T-helper 2 cell (primary cell): ENCODE data around the gene PIGW.

Experiments used
- DNase-seq, 5 experiments: peaks; one replicate each; pipeline versions ENCODE4 v3.0.0 to v3.0.0-alpha.2; 2012 to 2022

Gene PIGW

DNA sequence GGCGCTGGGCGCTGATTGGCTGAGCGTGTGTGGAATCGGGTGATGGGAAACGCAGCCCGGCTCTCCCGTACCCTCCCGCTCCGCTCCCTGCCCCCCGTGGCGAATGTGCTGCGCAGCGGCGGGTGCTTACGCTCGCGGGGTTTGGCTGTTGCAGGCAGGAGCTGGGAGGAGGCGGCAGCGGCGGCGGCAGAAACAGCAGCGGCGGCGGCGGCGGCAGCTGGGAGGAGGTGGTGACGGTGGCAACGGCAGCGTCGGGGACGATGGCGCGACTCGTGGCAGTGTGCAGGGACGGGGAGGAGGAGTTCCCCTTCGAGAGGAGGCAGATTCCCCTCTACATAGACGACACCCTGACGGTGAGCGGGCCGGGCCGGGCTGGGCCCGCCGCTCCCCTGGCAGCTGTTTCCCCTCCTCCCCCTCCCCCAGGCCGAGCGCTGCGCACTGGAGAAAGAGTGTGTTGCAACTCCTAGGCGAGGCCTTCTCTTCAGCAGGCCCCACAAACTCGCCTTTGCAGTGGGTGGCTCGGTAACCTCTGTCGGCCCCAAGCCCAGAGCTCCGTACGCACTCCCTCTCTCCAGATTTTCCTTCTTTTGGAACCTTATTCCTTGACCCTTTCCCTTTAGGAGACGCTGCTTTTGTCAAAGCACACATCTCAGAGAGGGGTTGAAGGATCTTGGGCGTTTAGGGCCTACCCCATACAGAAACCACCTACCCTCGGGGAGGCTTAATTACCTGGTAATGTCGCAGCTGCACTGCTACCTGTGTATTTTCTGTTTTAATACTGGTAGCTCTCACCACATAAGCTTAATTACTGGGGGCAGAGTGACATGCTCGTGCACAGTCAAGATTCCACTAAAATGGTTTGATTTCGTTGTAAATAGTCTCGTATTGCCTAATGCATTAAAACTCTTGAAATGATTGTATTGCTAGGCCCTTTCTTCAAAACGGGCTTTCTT lies 11.0 kb downstream of the PIGW start:
- DNase-seq: peak; percentile 91 to 99 (median 96)

DNA sequence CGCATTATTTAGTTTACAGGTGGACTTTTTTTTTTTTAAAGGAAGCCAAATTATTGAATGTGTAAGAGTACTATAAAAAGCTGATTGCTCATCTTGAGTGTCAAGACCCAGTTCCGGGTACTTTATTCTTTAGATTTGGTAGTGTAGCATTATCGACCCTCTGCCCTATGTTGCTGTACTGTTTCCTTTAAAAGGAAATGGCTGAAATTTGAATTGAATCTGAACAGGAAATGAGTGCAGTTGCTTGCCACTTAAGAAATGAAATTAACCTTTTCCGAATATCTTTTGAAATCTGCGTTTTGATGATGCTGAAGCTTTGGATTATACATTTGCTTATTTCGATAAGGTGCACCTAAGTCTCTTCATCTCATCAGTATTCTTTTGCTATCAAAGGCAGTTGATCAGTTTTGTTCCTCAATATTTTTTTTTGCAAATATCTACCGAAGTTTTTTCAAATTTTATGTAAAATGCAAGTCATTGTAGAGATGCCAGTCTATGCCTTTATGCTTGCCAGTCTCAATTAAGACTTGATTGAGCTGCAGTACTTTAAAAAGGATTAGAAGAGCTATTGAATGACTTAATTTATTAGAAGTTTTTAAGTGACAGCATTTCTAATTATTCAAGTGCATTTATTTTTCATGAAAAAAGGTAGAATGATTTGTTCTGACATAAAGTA lies 11.8 kb downstream of the PIGW start:
- DNase-seq: peak in 1 of 5 experiments; percentile 54

DNA sequence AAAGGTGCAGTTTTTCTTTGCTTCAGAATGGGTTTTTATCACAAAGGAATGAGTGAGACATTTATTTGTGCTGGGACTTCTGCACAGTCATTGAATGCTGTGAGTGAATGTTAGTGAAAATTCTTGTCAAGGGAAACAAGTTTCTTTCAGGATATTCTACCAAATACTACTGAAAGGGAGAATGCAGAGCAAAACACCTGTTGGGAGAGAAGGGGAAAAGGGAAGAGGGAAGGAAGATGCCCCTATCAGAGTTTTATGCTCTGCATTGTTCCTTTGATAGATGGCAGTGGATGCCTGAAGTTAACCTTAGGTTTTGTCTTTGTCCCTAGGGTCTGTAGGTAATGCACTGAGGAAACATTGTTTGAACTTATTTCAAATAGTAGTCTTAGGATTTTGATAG lies 13.0 kb downstream of the PIGW start:
- DNase-seq: no peak

DNA sequence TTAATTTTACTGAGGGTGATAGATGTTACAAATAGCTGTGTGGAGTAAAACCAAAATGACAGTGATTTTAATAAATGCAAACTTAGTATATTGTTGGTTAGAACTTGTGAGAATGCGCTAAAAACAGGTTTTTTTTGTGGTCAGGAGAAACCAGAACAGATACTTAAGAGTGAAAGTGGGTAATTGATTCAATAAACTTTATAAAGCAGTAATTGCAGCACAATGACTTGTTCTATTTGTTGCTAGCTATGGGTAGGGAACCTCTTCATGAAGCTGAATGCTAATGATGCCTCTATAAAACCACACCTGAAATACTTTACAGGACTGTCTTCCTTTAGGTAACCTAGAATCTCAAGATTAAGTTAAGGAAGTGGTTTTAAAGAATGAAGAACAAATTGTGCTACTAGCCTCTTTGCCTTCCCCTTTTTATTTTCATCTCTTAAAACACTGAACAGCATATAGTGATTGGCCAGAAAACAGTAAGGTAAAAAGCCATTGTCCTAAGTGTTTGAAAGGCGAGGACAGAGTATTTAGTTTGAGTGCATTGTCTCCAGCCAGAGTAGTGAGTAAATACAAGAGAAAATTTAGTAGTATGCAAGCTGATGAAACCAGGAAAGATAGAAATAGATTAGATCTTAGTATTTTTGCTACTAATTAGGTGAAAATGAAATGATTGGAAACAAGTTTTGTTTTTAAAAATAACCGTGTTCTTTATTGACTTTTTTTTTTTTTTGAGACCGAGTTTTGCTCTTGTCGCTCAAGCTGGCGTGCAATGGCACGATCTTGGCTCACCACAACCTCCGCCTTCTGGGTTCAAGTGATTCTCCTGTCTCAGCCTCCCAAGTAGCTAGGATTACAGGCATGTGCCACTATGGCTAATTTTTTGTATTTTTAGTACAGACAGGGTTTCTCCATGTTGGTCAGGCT lies 16.0 kb downstream of the PIGW start:
- DNase-seq: peak in 2 of 5 experiments; percentile 19 to 72

DNA sequence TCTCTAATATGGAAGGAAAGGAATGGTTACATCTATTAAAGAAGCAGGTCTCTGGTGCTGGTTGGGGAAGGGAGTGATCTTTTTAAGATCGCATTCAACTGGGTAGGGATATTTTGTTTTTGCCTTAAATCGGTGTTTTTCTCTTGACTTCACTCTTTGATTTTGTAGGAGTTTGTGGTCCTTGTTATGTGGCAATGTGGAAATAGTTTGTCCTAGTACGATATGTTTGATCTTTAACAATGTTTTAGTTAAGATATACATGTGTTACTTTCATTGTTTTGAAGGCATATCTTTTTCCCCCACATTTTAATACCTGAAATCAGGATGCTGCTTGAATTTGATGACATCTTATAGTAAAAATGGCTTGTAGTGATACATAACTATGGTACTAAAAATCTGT lies 18.7 kb downstream of the PIGW start:
- no peak for DNase-seq

DNA sequence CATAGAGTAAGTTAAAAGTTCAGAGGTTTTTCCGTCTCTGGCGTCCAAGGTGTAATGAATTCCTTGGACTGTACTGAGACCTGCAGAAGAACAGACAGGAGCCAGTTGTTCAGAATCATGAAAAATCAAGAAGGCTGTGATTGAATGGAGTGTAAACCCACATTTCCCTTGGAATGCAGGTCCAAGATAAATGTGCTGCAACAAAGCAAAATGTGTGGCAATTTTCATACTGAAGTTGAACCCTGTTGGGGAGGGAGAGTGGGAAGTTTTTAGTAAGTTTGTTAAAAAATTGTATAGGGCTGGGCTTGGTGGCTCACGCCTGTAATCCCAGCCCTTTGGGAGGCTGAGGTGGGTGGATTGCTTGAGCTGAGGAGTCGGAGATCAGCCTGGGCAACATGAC lies 31.3 kb downstream of the PIGW start:
- no peak for DNase-seq

DNA sequence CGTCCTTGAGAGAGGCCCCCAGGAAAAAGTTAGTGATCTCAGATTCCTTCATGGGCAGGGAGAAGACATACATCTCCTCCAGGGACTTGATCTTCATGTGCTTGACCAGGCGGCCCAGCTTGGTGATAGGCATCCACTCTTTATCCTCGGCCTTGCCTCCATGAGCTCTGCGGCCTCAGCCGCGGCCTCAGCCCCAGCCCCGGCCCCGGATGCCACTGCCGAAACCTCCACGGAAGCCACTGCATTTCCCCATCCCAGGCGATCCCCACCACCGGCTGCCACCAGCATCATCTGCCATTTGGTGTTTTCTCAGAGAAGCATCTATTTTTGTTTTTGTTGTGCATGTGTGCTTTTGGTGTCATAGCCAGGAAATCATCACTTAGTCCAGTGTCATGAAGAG lies 40.2 kb downstream of the PIGW start:
- no peak for DNase-seq

DNA sequence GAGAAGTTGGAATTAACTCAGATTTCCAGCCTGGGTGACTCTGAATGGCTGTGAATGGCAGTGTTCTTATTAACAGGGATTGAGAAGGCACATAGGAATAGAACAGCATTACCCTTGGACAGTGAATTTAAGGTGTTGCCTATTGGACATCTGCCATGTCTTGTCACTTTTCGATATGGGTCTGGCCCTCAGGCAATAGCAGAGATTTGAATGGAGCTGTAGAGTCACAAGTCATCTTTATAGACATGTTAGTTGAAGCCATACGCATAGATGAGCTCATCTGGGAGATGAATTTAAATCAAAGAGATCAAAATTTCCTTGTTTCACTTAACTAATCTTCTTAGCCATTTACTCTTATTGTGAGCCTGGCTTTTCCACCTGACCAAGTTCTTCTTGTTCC lies 42.0 kb downstream of the PIGW start:
- no peak for DNase-seq

DNA sequence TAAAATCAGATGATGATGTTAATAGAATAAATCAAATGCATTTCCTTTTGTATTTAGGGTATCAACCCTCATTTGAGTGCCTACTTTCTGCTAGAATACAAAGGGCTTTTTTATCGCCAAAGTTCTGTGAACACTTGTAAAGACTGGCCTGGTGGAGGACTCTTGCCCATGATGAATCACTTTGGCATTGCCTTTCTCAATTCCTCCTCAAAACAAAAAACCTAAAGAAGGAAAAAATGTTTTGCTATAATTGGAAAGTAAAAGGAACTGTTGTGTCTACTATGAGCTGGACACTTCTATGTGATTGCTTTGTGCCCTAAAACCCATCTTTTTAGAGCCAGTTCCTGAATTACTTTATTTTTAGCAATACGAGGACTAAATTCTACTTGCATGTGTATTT lies 43.9 kb downstream of the PIGW start:
- no peak for DNase-seq

DNA sequence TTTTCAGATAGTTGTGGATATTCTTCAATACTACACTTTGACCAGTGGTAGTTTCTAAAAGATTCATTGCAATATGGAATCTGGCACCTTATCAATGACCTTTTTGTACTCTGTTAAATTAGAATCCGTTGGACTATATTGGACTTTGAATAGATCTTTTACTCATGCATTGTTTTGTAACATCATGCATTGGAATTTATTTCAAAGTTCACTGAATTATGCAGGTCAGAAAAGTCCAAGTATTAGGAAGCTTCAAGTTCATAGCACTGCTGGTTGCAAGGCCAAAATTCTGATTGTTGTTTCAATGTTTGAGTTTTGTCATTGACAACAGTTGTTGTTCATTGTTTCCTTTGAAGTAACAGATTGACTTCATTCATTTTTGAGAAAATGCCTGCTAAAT lies 49.0 kb downstream of the PIGW start:
- DNase-seq: no peak

DNA sequence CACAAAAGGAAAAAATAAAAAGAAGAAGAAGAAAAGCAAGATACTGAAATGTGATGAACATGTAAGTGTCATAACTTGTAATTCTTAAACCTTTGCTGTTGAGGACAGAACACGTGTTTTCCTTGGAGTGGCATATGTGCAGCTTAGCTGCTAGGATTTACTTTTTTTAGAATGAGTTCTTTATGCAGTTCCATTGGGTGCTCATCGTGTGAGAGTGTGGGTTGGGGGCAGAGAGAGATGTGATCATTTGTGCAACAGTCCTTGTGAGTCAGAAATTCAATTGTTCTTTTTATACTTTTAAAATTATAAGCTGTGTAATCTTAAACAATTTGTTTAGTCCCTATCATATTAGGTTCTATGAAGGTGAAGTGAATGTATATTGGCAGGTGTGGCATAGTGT lies 51.4 kb downstream of the PIGW start:
- no peak for DNase-seq
